GM18511 (cell line): Measurements from ENCODE around the gene ZBTB44.
"Not testable (repeated sequence)": the region's sequence is repeated elsewhere in the genome, so short reads cannot be mapped to it uniquely, and the experiment has no call there.

Experiments
- ATAC-seq: cut with Tn5 transposase; IDR thresholded peaks from one replicate; pipeline ENCODE4 v1.9.1; 2021; ENCODE audit warnings: mild to moderate bottlenecking, moderate library complexity; ENCODE audit not compliant: unreplicated experiment

Gene ZBTB44

DNA sequence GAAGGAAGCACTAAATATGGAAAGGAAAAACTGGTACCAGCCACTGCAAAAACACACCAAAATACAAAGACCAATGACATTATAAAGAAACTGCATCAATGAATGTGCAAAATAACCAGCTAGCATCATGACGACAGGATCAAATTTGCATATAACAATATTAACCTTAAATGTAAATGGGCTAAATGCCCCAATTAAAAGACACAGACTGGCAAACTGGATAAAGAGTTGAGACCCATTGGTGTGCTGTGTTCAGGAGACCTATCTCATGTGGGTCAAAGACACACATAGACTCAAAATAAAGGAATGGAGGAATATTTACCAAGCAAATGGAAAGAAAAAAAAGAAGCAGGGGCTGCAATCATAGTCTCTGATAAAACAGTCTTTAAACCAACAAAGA, 63.0 kb downstream of the ZBTB44 start:
- not testable (repeated sequence) for ATAC-seq

DNA sequence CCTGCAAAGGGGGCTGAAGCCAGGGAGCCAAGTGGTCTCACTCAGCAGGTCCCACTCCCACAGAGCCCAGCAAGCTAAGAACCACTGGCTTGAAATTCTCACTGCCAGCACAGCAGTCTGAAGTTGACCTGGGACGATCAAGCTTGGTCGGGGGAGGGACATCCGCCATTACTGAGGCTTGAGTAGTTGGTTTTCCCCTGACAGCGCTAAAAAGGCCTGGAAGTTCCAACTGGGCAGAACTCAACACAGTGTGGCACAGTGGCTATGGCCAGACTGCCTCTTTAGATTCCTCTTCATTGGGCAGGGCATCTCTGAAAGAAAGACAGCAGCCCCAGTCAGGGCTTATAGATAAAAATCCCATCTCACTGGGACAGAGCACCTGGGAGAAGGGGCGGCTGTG, 64.8 kb downstream of the ZBTB44 start:
- not testable (repeated sequence) for ATAC-seq

DNA sequence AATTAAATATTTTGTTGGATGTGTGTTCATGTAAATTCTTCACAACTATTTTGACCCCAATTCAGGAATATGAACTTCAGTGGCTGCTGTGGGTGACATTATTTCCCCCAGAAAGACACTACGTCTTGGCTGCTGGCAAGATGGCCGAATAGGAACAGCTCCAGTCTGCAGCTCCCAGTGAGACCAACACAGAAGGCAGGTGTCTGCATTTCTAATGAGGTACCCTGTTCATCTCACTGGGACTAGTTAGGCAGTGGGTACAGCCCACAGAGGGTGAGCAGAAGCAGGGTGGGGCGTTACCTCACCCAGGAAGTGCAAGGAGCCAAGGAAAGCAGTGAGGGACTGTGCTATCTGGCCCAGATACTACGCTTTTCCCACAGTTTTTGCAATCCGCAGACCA, 65.3 kb downstream of the ZBTB44 start:
- no peak for ATAC-seq

DNA sequence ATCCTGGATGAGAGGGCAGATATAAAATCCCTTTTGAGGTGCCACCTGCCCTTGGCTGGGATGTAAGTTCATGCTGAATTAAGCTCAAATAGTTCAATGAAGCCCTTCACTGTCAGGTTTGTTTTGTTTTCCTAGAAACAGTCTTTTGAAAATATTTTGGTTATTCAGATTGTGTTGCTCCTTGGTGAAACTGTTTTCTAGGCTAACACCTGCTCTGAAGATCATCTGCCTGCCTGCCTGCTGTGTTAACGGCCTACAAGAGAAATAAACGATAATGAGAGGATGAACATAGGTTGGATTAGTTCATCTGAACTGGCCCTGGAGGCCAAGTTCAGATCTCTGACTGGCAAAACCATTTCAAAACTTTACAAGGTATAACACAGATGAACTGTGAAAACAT, 67.4 kb downstream of the ZBTB44 start:
- no peak for ATAC-seq

DNA sequence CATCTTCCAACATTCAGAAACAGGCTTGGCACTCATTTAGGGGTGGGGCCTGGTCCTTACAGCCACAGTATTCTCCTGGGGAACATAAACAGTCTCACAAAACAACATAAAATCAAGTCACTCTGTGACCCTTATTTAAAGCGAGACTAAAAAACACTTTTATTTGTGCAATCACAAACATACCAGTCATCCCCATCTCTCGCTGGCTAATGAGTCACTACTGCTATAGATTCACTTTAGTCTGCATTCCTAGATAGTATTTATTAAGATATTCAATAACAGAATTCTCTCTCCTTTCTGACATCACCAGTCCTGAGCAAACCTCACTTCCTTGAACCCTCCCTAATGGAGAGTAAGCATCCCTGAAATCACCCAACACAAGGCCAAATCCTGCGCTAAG, 68.0 kb downstream of the ZBTB44 start:
- no peak for ATAC-seq

DNA sequence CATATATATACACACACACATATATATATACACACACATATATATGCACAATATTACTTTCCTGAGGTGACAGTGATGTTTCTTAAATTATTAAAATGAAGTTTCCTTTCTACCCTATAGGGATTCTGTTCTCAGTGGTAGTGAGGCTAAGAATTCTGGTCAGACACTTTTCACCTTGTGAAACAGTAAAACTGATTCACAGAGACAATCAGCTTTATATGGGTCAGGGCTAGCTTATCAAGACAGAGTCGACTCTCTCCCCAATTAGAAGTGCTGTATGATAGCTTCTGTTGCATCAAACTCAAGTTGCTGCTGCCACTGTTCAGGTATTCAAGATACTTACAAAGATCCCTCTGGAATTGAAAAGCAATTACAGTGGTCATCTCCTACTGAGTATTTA, 68.4 kb downstream of the ZBTB44 start:
- no peak for ATAC-seq

DNA sequence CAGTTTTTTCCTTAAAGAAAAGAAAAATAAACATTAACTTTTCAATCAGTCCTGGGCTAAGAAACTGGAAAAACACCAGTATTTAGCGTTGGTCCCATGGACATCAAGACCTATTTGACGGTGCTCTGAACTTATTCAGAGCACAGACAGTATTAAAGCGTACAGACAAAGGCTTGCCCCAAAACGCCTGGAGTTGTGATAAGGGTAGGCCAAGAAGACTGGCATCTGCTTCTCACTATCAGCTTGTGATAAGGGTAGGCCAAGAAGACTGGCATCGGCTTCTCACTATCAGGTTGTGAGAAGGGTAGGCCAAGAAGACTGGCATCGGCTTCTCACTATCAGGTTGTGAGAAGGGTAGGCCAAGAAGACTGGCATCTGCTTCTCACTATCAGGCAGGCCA, 69.3 kb downstream of the ZBTB44 start:
- not testable (repeated sequence) for ATAC-seq

DNA sequence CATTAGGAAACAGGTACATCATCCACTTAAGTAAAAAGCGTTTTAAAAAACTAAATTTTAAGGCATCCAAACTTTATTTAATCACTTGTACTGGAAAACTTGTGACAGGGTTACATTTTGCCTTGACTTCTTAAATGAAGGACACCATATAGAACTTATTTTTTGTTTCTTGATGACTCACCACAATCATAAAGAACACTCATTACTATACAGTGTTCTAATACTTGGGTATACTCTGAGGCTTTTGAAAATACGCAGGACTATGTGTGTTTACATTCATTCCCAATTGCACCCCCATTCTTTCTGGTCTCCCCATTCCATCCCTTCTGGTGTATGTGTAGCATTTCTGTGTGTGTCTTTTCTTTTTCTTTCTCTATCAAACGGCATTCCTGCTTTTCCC, 69.9 kb downstream of the ZBTB44 start:
- no peak for ATAC-seq

DNA sequence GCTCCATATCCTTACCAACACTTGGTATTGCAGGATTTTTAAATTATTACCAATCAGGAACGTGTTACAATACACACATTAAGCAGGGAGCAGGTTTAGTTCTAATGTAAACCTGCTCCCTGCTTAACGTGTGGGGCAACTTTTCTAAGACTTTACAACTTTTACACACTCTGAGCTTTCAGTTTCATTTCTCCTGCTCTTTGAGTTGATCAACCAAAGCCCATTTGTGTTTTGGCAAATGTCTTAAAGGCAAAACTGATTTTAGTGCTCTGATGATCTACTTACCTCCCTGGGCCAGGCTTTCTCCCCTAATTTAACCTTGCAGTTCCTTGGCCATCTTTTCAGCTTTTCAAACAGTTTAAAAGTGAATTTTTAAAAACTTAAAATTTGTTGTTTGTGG, 70.9 kb downstream of the ZBTB44 start:
- ATAC-seq = peak; percentile 87

DNA sequence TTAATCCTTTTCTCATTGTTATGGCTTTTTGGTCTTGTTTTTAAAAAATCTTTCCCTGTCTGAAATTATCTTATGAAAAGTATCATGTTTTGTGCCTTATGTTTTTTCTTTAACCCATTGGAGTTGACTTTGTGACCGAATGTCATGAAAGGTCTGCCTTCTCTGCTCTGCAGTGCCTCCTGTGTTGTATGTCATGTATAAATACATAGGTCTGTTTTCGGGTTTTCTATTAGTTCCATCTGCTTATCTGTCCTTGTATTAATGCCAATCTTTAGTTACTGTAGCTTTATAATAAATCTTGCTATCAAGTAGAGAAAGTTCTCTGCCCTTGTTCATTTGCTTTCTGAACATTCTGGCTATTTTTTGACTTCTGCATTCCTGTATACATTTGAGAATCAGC, 73.0 kb downstream of the ZBTB44 start:
- ATAC-seq = no peak

DNA sequence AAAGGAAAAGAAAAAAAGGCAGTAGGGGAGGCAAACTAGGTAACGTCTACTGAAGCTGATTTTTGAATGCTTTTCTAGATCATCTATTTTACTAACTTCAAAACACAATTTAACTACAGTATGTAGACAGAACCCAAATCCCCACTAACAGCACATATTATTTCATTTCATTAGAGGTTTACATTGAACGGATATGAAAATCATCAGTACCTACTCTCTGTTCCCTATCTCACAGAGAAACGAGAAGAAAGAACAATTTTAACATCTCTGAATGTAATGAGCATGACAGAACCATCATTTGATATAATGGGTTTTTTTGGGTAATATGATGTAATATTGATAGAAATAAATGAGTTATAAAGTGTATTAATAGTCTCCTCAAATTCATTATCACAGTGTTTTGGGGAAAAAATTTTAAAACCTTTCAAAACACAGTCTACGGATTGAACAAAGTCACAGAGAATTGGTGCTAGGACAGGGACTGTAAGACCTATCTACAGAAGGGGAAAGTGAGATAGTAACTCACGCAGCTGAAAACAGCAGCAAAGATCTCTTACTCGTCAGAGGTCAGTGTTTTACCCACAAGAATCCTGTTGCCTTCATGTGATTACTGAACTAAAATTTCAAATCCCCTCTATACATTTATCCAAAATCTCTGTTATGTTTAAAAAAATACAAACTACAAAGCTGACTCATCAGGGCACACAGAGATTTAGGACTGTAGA, 77.3 kb downstream of the ZBTB44 start:
- peak; percentile 75 for ATAC-seq

DNA sequence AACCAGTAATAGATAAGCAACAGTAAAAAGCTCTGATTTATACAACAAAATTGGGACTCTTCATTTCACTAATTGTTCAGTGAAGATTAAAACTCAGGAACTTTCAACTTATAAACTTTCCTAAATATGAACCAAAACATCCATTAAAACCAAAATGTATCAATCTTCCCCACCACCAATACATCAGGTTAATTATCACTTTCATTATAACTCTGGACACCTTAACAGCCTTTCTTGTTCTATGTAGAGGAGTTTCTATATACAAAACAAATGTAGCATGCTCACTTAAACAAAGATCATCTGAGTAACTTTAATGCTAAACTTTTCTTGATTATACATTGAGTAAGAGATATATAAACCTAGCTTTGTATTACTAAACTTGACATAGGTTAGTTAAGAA, 80.4 kb downstream of the ZBTB44 start:
- no peak for ATAC-seq

DNA sequence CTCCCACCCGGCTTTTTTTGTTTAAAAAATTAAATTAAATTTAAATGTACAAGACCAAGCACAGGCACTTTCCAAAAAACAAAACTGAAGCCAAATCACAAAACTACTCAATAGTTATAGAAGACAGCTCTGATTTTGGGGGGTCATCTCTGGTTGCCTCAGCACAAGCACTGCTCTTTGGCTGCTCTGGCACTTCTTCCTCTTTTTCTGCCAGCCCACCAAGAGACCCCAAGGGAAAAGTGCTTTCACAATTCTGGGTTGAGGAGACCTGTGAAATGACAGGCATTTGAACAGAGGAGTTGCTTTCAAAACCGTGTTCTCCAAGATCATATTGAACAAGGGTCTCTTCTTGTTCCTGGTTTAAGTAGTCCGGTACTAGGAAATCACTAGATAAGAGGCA, 80.8 kb downstream of the ZBTB44 start:
- ATAC-seq = not testable (repeated sequence)

DNA sequence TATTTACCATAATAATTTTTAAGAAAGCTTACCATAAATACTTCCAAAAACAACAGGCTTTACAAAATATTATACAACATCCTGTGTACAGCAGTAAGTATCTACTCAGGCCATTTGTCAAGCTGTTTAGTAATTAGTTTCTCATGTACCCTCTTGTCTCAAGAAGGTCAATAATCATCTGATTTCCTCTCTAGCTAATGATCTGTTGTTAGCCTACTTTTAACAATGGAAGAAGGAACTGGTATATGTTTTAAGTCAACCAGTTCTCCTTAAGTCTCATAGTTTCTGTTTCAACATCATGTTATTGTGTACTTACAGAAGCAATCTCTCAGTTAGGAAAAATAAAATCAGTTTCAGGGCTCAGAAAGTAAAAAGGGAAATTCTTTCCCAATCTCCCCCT, 81.2 kb downstream of the ZBTB44 start:
- ATAC-seq = not testable (repeated sequence)

DNA sequence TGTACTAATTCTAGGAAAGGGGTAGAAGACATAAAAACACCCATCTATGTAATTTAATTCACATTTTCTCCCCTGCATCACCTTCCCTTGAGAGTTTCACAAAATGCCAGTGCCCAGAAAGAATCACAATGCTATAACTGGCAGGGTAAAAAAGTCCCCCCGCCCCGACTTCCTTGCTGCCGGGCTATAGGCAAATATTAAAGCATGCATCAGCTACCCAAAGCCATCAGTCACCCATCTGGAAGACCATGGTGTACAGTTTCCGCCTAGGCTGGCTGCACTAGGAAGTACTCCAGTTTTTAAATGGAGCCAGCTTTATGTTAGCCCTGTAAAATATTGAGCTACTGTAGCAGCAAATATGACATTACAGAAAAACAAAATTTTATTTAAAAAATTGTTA, 87.3 kb downstream of the ZBTB44 start:
- no peak for ATAC-seq

DNA sequence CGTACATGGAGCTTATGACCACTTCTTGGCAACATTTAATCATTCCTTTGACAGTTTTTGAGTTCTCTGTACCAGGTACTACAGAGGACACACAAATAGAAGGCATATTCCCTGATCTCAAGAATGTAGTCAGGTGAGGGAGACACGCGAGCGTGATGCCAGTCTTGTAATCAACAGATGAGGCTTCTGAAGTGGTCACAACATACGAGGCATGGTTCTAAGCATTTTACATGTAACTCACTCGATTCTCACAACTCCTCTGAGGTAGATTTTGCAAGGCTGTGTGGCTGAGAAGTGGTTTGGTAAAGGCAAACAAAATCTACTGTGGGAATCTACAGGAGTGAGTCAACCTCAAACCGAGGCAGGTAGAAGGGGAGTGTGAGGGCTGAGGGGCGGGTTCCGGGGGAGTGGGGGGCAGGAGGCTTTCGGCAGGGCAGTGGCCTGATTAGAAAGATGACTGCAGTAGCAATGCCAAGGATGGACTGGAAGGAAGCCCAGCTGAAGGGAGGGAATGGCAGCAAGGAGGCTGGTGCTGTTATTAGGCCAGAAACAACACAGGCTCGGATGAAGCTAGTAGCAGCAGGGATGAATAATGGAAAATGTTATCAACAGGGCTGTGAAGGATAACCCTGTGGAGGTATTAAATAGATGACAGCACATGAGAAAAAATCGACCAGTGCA, 91.3 kb downstream of the ZBTB44 start:
- no peak for ATAC-seq

DNA sequence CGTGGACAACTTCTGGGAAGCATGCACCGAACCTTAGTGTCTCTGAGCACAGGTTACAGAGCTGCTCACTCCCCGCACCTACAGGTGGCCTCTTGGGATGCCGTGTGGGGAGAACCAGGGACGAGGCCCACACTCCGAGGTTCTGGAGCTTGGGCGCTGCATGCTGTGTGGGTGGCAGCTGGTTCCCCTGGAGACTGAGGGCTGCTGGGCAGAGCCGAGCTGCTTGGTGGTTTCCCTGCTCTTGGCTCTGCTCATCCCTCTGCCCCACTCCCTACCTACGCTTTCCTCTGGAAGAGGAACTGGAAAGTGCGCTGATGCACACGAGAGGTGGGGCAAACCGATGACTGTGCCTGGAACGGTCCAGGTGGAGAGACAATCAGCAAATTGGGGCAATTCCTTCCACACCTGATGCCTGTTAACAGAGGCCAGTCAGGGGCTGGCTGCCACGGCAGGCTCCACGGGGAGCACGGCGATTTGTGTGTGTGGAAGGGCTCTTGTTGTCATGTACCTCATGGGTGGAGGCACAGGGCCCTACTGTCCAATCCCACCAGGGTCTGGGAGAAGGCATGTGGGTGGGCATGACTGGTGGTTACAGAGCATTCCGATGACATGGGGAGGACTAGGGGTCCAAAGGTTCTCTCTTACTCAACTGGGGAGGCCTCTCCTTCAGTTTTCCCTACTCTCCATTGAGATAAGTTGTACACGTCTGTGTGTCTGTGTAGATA, 94.2 kb downstream of the ZBTB44 start:
- ATAC-seq = no peak

DNA sequence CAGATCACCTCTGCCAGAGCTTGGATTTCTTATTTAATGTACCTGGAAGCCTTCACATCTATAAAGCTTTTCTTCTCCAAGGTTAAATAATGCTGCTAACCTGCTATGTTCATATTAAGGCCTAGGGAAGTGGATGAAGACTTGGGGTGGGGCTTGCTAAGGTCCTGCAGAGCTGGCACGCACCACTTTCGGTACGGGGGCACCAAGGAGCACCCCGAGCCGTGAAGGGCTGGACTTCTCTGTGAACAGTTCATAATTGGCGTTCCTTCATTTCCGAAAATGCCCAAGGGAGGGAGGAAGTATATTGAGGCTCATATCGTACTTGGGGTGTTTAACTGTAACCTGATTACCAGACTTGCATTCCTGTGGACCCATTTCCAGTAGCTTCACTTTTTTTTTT, 95.6 kb downstream of the ZBTB44 start:
- no peak for ATAC-seq

DNA sequence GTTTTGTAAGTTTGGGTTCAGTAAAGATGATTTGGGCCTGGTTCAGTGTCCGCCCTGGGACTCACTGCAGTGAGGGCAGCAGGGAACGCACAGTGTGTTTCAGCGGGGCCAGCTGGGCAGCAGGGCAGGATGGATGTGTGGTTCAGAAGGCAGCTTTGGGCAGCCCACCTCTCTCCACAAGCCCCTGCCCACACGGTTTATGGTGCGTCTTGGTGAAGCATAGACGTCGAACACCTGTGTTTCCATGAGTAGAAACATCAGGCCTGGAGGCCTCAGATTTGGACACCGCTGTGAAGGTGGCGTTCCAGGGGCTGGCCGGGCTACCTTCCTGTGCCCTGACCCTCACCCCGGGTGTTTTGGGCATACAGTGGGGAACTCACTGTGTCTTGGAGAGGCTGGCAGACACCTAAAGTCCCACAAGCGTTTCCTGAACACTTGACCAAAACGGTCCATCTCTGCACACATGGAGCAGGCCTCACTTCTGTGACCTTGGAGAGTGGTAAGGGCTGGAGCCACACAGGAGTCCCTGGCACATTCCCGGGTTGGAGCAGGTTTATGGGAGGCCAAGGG, 96.1 kb downstream of the ZBTB44 start:
- no peak for ATAC-seq

DNA sequence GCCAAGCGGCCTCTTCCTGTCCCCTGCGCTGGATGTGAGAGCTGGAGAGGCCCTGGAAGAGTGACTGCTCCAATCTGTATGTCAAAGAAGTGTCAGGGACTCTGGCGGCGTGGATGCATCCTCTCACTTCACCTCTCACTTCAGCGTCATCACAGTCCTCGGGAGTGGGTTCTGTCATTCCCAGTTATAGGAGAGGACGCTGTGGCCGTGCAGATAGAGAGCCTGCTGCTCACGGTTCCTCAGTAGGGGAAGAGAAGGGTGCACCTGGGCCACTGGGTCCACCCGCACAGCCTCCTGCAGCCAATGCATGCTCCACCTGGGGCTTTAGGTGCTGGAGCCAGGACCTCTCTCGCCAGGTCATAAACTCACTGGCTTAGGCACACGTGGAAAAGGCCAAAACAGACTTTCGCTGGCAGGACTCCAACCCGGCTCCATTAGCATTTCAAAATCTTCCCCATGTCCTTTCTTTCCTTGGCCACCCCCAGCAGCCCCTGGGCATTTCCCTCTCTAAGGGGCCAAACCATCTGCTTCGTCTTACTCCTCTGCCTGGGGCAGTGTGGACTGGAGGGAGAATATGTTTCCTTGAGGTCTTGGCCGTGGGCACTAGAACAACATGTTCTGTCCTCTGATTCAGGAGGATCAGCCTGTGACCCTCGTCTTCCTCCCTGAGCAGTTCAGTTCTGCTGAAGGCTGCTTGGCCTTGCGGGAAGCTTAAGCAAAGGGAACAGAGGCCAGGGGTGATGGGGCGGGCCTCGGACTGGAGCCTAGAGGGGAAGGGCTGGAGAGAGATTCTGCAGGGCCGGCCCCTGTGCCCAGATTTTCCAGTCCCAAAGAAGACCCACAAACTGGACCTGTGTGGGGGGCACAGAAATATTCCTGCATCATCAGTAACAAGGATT, 97.3 kb downstream of the ZBTB44 start:
- ATAC-seq = no peak
